Measurements from ENCODE around the gene FBXO41. TPM values are rescaled to one million over a fixed set of nuclear protein-coding genes. Genes with fewer than 3 reads are reported as not detected.

Gene FBXO41
- total and polyA plus RNA-seq, 9 of the 15 experiments (the other 6 are each of a cell fraction or from before 2014, with no cell fraction given), result 0.21 to 8.2 (median 3.5) TPM

DNA sequence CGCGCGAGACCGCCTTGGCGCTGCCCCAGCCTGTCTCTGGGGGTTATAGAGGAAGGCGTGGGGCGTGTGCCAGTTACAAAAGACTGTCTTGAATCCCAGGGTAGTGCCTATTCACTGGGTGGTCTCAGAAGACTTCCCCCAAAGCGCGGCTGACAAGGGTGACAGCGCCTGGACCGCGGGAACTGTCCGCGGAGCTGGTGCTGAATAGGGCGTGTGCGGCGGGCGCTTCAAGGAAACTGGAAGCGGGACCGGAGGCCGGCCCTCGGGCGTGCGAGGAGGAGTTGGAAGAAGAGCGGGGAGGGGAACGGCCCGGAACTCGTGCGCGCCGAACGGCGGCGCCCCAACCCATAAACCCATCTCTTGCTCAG is 6.8 kb upstream of the FBXO41 start (continued):
- TF ChIP-seq SIN3A (IDR thresholded peaks at IDR 0.05; ENCODE audit: borderline replicate concordance in 2 of 2, control insufficient read depth in 1 of 2, low read depth in 2 of 2, low read length in 2 of 2) (peak in 1 of 2 experiments; percentile 90; a peak in 2 of 4 replicates), U2AF1 (optimal IDR thresholded peaks at IDR 0.05; ENCODE audit: low read depth, low read length) (no peak), ZNF561 (CRISPR knock-in tag; conservative IDR thresholded peaks at IDR 0.05) (no peak), TOE1 (IDR thresholded peaks at IDR 0.05; ENCODE audit: borderline replicate concordance) (no peak), TOE1 (CRISPR knock-in tag; IDR thresholded peaks at IDR 0.05; ENCODE audit: borderline replicate concordance, low read depth) (no peak), ZNF609 (CRISPR knock-in tag; IDR thresholded peaks at IDR 0.05; ENCODE audit: borderline replicate concordance) (no peak)
- TF ChIP-seq, protein P1, sequence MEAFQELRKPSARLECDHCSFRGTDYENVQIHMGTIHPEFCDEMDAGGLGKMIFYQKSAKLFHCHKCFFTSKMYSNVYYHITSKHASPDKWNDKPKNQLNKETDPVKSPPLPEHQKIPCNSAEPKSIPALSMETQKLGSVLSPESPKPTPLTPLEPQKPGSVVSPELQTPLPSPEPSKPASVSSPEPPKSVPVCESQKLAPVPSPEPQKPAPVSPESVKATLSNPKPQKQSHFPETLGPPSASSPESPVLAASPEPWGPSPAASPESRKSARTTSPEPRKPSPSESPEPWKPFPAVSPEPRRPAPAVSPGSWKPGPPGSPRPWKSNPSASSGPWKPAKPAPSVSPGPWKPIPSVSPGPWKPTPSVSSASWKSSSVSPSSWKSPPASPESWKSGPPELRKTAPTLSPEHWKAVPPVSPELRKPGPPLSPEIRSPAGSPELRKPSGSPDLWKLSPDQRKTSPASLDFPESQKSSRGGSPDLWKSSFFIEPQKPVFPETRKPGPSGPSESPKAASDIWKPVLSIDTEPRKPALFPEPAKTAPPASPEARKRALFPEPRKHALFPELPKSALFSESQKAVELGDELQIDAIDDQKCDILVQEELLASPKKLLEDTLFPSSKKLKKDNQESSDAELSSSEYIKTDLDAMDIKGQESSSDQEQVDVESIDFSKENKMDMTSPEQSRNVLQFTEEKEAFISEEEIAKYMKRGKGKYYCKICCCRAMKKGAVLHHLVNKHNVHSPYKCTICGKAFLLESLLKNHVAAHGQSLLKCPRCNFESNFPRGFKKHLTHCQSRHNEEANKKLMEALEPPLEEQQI (IDR thresholded peaks at IDR 0.05), result peak; percentile 44; the same call in 1 of the 2 replicates
- TF ChIP-seq, protein P2, sequence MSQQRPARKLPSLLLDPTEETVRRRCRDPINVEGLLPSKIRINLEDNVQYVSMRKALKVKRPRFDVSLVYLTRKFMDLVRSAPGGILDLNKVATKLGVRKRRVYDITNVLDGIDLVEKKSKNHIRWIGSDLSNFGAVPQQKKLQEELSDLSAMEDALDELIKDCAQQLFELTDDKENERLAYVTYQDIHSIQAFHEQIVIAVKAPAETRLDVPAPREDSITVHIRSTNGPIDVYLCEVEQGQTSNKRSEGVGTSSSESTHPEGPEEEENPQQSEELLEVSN (IDR thresholded peaks at IDR 0.05; ENCODE audit: borderline replicate concordance in 1 of 2, extremely low read depth in 1 of 2, insufficient read depth in 1 of 2, insufficient read length in 1 of 2, low read depth in 1 of 2, low read length in 1 of 2, poor library complexity in 1 of 2, severe bottlenecking in 1 of 2), result peak in 1 of 2 experiments; percentile 58
- TF ChIP-seq, protein P3, sequence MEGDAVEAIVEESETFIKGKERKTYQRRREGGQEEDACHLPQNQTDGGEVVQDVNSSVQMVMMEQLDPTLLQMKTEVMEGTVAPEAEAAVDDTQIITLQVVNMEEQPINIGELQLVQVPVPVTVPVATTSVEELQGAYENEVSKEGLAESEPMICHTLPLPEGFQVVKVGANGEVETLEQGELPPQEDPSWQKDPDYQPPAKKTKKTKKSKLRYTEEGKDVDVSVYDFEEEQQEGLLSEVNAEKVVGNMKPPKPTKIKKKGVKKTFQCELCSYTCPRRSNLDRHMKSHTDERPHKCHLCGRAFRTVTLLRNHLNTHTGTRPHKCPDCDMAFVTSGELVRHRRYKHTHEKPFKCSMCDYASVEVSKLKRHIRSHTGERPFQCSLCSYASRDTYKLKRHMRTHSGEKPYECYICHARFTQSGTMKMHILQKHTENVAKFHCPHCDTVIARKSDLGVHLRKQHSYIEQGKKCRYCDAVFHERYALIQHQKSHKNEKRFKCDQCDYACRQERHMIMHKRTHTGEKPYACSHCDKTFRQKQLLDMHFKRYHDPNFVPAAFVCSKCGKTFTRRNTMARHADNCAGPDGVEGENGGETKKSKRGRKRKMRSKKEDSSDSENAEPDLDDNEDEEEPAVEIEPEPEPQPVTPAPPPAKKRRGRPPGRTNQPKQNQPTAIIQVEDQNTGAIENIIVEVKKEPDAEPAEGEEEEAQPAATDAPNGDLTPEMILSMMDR (IDR thresholded peaks at IDR 0.05 in 2 of 3, conservative IDR thresholded peaks at IDR 0.05 in 1 of 3; ENCODE audit: insufficient read depth in 2 of 3, low read depth in 1 of 3, low read length in 3 of 3), result 0 out of 6 replicates have a peak, but pooled peaks of 1 of the 3 experiments have one; percentile 9
